GM12872 (cell line): ENCODE measurements around the gene HOXA5.

Experiments
- TF ChIP-seq, protein P1 (sequence below): IDR thresholded peaks from 3 replicates; pipeline ENCODE4 v1.5.1; 2011; ENCODE audit warnings: low read depth, mild to moderate bottlenecking, low read length, moderate library complexity; ENCODE audit not compliant: insufficient read depth

Gene HOXA5

DNA sequence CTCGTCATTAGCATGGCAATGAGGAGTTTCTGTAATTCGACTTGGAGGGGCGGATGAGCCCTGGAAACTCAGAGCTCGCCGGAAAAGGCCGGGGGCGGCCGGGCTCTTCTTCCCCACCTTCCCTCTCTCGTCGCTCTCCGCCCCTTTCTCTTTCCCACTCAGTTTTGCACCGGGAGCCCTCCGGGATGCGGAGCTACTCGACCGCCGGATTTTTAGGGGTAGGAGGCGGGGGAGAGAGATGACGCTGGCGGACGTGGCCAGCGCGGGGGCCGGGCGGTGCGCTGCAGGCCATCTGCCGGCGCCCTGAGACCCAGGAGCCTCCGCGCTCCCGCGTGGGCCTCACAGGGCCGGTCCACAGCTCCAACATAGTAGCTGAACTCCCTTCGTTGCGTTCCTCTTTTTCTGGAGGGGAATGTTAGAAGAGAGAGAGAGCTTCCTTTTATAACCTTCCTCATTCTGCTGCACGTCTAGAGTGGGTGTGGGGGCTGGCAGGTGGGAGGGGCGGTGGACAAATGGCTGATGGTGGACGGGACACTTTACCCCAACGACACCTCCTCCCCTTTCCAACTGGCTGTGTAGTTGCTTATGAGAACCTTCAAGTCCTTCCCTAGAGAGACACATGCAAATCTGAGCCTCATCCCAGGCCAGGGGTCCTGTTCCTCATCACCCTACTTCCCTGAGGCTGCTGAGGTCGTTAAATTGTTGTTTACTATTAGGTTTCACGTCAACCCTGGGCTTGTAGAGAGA lies 46.5 kb downstream of the HOXA5 start:
- TF ChIP-seq, protein P1, sequence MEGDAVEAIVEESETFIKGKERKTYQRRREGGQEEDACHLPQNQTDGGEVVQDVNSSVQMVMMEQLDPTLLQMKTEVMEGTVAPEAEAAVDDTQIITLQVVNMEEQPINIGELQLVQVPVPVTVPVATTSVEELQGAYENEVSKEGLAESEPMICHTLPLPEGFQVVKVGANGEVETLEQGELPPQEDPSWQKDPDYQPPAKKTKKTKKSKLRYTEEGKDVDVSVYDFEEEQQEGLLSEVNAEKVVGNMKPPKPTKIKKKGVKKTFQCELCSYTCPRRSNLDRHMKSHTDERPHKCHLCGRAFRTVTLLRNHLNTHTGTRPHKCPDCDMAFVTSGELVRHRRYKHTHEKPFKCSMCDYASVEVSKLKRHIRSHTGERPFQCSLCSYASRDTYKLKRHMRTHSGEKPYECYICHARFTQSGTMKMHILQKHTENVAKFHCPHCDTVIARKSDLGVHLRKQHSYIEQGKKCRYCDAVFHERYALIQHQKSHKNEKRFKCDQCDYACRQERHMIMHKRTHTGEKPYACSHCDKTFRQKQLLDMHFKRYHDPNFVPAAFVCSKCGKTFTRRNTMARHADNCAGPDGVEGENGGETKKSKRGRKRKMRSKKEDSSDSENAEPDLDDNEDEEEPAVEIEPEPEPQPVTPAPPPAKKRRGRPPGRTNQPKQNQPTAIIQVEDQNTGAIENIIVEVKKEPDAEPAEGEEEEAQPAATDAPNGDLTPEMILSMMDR, result no peak

DNA sequence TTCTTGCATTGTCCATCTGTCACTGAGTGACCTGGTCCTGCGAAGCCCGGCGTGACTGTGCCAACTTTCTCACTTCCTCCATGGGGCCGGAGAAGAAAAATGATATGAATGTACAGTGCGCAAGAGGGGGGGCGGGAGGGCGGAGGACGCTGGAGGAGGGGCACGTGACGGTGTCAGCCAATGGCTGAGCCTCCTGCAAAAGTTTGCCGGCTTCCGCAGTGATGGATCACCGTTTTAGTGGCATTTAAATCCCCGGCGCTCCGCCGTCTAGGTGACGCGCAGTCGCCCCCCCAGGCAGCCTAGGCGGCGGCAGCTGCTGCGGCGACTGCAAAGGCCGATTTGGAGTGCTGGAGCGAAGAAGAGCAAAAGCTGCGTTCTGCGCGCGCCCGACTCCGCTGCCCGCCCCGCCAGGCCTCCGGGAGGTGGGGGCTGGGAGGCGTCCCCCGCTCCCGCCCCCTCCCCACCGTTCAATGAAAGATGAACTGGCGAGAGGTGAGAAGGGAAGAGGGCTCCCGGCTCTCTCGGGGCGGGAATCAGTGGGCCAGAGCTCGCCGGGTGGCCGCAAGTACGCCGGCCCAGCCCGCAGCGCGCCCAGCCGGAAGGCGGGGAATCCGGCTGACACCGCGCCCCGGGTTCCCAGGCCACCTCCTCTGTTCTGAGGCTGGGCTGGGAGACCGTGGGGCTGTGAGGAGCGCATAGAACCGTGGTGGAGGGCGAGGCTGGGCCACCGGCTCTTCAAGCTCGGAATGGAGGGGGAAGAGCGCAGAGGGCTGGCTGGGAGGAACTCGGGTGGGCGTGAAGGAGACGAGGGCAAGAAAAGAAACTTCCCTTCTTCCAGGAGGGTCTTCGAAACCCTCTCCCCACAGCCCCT lies 47.3 kb downstream of the HOXA5 start, which contains the start of gene HOXA1:
HOXA1 (minus strand) TSS at position 104 of the 871 bp plus-strand sequence; CDS start at position 16, 88 bp downstream.
- TF ChIP-seq, protein P1, result no peak

DNA sequence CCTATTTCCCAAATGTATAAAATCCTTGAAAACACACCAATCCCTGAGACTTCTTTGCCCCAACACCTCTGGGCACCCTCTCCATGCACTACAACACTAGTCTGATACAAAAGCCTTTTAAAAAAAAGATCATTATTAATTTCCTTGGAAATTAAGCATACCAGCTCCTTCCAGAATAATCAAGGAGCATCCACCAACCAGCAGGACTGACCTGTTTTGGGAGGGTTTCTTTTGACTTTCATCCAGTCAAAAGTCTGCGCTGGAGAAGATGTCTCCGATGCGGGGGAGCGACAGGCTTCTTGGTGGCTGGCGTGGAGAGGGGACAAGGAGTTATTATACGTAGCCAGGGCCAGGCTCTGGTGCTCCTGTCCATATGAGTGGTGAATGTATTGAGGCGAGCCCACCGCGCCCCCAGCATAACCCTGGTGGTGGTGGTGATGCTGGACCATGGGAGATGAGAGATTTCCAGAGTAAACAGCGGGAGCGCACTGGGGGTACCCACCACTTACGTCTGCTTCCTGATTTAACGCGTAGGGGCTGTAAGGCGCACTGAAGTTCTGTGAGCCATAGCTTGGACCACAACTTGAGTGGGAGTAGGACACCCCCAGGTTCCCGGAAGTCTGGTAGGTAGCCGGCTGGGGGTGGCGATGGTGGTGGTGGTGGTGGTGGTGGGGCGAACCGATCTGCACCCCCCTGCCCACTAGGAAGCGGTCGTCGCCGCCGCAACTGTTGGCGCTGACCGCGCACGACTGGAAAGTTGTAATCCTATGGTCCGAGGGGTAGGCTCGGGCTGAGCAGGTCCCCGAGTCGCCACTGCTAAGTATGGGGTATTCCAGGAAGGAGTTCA lies 48.2 kb downstream of the HOXA5 start:
- TF ChIP-seq, protein P1, result no peak

- TF ChIP-seq, protein P1, result no peak
Observed at GRCh38 chr7:27094304-27095049, 49.0 kb downstream of the HOXA5 start.

- TF ChIP-seq, protein P1, result no peak
Observed at GRCh38 chr7:27093184-27093895, 50.1 kb downstream of the HOXA5 start.

GRCh38 chr7:27092819-27093110 lies 50.7 kb downstream of the HOXA5 start:
- TF ChIP-seq, protein P1, result no peak
